GM19397 (cell line): Measurements from ENCODE around the gene B4GALT2.

Source experiments
- ATAC-seq: cut with Tn5 transposase; IDR thresholded peaks from one replicate; pipeline ENCODE4 v1.9.1; 2021; ENCODE audit warnings: mild to moderate bottlenecking, moderate library complexity; ENCODE audit not compliant: unreplicated experiment

B4GALT2 gene

DNA sequence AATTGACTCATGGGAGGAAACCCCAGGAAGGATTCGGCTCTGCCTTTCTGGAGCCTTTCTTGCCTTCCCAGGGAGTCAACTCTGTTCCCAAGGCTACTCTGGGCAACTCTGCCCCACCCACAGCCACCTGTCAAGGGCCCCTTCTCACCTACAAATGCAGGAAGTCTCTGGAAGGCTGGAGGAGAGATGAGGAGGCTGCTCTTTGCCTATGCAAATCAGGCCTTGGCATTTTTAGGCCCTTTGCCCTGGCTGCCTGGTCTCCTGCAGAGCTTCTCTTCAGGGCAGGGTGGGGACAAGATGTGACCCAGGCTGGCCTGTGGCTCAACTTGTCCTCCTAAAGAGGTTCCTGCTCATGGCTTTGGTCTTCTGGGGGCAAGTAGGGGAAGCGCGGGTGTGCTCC lies 46.8 kb downstream of the B4GALT2 start:
- no peak for ATAC-seq

DNA sequence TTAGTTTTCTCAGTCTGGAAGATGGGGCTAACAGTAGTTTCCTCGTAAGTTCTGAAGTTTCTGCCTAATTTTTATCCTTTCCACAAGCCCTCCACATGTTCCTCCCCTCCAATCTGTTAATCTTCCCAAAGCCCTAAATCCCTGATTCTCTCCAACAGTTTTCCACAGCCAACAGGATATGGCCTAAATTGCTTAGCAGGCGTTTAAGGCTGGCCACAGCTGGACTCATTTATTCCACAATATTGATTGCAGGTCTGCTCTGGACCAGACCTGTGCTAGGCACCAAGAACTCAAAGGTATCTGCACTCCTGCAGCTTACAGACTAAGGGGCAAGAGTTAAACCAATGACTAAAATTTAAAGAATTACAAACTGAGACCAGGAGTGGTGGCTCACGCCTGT lies 48.3 kb downstream of the B4GALT2 start:
- ATAC-seq = no peak

DNA sequence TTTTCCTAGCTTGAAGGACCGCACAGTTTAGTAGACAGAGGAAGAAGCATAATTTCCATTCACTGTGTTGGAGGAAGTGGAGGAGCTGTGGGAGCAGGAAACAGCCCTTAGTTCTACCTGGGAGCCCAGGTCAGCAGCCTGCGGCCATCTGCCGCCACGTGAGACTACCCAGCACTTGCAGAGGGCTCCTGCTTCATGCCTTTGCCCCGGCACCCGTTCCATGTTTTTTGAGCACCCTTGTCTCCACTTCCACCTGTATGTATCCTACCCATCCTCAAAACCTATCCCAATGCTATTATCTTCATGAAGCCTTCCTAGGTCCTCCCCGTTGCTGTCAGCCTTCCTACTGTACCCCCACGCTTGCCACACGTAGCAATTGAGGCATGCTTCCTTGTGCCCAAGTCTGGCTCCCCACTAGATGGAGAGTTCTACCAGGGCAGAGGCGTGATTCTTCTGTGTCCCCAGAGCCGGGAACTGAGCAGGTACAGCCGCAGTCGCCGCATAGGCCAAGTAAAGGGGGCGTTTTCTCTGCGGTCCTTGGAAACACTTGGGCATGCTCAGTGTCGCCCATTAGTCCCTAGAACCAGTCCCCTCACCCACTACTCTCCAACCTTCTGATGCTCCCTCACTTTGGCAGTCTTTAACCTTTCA lies 50.4 kb downstream of the B4GALT2 start:
- ATAC-seq = peak; percentile 10

DNA sequence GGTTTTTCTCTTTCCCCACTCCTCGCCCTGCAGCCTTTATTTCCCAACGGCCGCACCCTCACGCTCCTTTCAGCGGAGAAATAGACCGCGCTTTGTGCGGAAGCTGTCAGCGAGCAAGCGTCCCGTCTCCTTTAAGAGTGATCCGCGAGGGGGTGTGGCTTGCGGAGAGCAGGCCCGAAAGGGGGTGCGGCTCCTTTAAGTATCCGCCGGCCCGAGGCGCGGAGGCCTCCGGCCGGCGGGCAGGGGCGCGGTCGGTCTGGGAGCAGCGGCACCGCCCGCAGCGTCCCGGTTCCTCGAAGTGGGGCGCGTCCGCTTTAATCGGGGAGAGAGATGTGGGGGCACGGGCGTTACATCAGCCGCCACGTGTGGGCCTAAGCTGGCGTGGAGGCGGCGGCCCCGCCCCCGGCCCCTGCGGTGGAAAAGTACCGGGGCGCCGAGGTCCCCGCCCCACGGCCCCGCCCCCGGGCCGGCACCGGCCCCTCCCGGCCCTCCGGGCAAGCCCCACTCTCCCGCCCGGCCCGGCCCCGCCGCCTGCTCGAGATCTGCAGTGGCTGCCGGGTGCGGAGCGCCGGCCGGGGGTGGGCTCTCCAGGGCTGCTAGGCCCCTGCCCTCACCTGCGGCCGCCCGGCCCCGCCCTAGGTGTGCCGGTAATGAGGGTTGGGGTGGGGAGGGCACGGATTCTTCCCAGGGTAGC lies 51.0 kb downstream of the B4GALT2 start:
- ATAC-seq = peak; percentile 78

DNA sequence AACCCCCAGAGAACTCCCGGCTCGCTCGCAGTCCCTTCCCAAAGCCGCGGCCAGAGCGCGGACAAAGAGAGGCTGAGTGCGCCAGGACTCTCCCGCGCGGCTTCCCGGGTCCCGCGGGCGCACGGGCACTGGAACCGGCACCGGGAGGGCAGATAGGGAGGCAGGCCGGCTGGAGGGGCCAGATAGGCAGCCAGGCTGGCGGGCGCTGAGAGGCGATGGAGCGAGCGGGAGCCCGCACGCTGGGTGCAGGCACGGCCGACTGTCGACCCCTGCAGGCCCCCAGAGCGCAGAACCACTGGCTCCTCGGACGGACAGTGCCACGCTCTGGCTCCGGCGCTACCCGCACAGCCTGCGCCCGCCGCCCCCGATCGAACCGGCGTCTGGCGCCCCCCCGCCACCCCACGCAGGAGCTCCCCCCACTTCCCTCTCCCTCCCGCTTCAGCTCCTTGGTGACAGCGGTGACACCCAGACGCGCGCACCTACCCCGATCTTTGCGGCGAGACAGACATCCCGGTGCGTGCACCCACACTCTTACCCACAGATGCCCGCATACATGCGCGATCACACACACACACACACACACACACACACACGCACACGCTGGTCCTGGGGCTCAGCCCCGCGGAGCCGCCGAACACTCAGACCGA lies 51.7 kb downstream of the B4GALT2 start:
- ATAC-seq = peak; percentile 21

DNA sequence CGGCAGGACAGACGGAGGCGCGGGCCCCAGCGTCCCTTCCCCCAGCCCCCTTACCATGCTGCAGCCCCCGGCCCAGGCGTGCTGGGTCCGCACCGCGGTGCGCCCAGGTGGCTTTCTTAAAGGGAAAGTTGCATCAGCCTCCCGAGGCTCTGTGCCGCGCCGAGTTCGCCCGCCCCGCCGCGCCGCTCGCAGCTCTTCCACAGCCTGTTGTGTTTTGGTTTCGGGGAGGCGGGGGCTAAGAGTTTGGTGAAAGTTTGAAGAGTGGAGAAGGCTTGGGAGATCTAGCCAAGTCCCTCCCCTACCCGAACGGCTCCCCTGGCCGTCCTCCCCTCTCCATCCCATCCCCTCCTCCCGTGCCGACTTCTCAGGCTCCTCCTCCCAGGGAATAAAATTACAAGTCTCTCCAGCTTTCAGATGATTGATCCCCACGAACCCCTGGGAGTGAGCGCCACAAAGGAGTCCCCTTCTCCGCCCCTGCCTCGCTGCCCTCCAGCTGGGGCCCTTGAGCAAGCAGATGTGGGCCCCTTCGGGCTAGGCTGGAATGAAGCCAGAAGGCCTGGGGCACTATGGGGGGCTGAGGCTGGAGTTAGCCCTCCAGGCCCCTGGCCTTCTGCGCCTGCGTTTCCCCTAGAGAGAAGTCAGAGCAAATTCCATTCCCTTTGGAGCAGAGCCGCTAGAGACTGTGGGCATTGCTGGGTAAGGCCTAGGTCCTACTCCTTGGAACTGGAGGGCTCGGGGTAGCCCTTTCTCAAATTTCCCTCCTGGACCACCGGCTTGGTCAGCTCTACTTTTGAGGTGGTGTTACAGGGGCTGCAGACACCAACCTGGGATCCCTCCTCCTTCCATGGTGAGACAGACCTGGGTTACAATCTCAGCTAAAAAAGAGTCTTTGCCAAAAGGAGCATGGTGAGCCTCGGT lies 52.5 kb downstream of the B4GALT2 start, which contains the start of gene SLC6A9:
Gene SLC6A9 (minus strand): TSS at position 211 of the 918 bp plus-strand sequence. CDS start 7,185 bp downstream, outside the sequence.
- no peak for ATAC-seq

DNA sequence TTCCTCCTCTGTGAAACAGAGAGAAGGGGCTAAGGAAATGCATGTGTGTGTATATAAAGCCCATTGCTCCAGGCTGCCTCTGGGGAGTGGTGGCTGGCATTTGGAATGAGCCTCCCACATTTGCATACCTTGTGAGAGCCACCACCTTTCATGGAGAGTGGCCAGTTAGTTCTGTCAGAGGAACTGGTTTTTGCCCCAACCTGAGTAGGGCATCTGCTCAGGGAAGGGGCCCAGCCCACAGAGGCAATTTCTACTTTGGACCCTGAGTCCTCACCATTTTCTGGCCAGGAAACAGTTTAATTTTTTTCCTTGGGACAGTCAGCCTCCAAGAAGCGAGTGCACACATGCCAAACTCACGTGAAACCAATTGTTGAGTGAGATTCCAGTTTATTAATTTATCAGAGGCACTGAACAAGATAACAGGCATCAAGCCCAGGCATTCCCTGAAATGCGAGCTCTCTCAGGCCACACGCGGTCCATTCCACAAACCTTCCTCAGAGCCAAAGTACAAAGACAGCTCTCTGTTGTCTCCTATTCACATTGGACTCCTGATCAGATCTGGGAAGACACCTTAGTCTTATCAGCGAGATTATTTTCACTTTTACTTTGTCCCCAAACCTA lies 53.3 kb downstream of the B4GALT2 start:
- no peak for ATAC-seq

DNA sequence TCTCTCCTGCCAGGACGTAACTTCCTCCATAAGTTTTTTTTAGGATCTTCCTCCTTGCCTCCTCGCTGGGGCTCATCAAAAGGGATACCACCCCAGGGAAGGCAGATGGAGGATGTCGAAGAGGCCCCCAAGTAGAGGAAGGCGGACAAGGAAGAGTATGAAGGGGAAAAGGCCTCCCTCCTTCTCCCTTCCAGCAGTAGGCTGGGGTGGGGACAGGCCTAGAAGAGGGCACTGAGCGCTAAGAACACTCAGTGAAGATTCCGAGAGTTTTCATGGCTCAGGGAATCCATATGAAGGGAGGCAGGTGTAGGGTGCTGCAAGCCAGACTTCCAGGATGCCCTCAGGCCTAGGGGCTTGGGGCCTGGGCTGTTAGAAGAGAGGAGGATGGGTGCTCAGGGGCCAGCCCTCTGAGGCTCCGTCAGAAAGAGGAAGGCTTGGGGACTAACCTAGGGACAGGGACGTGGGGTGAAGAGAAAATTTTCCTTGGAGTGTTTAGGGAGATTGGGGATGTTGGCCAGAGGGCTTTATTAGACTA lies 54.1 kb downstream of the B4GALT2 start:
- ATAC-seq = no peak

DNA sequence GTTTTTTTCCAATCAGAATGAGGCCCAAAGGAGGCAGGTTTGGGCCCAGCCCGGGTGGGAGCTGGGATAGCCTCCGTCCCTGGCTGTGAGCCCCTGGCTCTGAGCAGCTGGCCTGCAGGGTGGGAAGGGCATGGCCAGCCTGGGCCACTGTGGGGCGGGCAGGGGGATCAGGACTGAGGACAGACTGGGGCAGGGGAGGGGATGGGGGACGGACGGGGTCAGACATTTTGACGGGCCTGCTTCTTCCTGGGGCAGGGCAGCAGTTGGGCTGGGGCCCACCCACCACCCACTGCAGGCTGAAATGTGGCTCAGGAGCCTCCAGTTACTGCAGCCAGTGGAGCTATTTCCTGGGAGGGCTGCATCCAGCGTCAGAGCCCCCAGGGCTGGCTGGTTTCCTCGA lies 54.7 kb downstream of the B4GALT2 start:
- ATAC-seq = no peak

DNA sequence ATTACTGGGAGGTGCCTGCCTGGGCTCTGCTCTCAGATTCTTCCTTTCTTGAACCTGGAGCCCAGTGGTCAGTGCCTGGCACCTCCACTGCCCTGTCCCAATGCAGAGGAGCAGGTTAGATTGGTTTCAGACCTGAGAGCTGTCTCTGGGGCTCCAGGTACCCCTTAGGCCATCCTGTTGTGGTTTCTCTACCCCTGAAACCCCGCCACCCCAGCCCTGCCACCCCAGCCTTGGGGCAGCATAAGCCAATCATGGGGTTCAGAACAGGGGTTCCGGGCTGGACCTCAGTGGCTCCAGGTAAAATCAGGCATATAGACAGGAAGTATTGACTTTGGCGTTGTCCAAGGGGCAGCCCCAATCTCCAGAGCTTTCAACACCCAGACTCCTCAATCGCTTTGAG lies 55.4 kb downstream of the B4GALT2 start:
- ATAC-seq = no peak

DNA sequence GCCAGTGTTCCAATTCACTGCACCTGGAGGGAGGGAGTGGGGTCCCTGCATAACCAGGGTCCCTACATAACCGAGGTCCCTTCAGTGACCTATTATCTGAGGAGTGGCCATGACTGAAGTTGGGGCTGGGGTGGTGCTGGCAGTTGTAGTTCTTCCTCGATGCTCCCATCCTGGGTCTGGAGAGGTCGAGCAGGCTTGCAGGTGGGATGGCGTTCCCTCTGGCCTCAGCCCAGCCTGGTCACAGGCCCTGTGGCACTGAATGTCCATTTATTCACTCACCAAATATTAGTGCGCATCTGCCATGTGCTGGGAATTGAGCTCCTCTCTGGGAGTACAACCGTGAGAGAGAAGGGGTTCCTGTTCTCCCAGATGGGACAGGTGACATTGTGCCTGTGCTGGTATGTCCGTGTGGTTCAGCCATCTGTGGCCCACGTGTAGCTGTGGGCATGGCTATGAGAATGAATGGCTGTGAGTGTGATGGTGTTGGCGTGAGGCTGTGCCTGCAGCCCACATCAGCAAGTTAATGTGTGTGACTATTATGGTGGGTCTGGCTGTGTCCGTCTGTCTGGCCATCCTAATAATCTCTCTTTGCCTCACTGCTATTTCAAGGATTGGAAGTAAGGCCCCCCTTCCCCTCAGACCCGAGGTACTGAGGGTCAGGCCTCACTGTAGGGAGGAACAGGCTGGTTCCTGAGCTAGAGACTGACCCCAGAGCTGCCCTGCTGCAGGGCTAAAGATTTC lies 56.1 kb downstream of the B4GALT2 start:
- ATAC-seq = no peak

DNA sequence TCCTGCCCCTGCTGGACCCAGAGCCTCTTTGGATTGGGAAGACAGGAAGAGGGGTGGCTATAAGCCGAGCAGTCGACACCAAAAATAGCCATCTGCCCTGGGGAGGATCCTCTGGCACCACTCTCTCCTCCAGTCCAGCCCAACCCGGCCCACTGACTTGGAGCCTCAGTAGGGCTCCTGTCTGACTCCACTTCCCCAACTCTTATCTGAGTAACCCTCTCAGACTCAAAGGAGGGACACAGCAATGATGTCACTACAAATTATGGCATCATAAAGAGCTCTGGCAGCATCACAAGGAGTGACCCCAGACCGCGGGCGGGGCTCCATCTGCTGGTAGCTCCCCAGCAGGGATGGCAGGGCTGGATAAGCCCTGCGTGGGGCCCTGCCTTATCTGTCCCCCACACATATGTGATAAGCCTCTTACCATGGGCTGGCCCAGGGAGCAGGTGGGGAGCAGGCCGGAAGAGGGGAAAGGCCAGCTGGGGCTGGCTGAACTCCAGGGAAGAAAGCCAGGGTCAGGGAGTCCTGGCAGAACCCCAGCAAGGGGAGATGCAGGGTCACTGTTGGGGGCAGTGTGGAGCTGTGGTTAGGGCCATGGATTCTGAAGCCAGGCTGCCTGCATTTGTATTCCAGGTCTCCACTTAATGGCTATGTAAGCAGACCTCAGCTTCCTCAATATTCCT lies 56.9 kb downstream of the B4GALT2 start:
- ATAC-seq = no peak

DNA sequence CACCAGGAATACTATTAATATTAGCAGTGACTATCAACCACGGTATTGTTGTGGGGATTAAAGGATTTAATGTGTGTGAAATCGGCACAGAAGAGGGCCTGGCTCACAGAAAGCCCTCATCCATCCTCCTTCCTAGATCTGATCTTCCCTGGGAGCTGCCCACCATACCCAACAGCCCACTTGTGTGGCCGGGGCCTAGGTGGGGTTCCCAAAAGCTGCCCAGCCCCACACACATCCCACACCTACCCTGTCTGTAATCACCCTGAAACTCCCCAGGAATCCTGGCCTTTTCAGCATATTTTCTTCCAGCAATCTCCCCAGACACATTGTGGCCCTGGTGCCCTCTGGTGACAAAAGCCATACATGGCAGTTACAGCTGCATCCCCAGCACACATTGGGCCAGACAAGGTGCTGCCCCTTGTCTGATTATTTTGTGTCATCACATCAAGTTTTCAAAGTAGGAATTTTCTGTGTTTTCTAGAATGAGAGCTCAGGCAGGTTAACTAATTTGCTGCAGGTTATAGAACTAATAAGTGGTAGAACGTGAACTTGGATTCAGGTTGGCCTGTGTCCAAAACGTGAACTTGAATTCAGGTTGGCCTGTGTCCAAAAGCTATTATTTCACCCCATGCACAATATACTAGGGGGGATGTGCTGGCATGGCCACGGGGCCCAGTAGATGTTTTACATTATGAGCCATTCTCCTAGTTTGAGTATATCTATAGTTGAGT lies 57.6 kb downstream of the B4GALT2 start:
- ATAC-seq = no peak

DNA sequence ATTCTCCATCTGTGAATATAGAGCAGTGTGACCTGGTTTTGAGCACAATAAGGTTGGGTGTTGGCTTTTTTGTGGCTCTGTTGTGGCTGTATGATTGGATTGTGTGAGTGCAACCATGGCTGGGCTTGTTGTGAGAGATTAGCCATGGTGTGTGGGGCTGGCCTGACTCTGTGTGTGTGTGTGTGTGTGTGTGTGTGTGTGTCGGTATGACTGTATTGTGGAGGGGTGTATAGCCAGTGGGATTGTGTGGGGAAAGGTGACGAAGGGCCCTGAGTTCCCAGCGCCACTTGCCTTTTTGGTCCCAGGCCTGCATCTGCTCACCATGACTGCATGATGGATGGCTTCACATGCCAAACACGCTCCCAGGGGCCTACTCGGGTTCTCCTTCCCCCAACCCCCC lies 58.1 kb downstream of the B4GALT2 start:
- no peak for ATAC-seq

DNA sequence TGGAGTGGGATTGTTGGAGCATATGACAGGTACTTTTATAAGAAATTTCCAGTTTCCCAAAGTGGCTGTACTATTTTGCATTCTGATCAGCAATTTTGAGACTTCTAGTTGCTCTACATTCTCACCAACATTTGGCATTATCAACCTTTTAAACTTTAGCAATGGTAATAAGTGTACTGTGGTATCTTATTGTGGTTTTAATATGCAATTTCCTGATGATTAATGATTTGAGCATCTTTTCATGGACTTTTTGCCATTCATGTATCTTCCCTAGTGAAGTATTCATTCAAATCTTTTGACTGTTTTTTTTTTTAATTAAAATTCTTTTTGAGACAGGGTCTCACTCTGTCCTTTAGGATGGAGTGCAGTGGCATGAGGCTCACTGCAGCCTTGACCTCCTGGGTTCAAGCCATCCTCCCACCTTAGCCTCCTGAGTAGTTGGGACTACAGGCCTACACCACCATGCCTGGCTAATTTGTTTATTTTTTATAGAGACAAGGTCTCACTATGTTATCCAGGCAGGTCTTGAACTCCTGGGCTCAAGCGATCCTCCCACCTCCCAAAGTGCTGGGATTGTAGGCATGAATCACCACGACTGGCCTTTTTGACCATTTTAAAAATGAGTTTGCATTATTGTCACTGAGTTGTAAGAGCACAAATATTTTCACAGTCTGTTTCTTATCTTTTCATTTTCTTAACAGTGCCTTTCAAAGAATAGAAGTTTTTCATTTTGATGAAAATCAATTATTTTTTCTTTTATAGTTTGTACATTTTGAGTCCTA lies 60.1 kb downstream of the B4GALT2 start:
- no peak for ATAC-seq

DNA sequence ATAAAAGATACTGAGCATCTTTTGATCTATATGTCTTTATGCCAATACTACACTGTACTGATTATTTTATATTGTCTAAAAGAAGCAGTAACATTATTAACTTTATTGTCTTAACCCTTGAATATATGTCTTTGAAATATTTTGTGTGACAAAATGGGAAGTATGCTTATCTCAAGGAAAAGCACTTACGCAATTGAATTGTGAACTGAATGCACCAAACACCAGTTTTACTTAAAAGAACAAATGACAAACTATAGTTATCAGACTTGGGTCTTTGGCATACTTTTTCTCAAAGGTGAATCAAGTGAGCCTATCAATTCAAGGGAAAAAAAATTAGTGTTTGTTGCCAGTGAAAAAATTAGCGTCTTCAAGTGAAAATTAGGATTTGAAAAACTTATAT lies 61.4 kb downstream of the B4GALT2 start:
- ATAC-seq = no peak
